ENCODE results near the gene ARHGEF28. TPM values are rescaled to one million over a fixed set of nuclear protein-coding genes. Genes with fewer than 3 reads are reported as not detected.

The ARHGEF28 gene
- total and polyA plus RNA-seq, 2 donors (not counting 1 experiment from before 2014, with no cell fraction given), result 2.3 to 34.3 TPM

- no peak overlapping the region for H3K4me3 ChIP-seq (replicated peaks in 1 of 4; ENCODE audit: control extremely low read depth in 1 of 4, insufficient read depth in 1 of 4, low read depth in 3 of 4, low read length in 4 of 4)
- no peak overlapping the region for H2AFZ ChIP-seq (ENCODE audit: low read length)
- H3K36me3 ChIP-seq (ENCODE audit: control insufficient read depth, insufficient read depth, low read length), result no peaks in the 10 kb centered on the region
- TF ChIP-seq, protein P1, sequence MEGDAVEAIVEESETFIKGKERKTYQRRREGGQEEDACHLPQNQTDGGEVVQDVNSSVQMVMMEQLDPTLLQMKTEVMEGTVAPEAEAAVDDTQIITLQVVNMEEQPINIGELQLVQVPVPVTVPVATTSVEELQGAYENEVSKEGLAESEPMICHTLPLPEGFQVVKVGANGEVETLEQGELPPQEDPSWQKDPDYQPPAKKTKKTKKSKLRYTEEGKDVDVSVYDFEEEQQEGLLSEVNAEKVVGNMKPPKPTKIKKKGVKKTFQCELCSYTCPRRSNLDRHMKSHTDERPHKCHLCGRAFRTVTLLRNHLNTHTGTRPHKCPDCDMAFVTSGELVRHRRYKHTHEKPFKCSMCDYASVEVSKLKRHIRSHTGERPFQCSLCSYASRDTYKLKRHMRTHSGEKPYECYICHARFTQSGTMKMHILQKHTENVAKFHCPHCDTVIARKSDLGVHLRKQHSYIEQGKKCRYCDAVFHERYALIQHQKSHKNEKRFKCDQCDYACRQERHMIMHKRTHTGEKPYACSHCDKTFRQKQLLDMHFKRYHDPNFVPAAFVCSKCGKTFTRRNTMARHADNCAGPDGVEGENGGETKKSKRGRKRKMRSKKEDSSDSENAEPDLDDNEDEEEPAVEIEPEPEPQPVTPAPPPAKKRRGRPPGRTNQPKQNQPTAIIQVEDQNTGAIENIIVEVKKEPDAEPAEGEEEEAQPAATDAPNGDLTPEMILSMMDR (conservative IDR thresholded peaks at IDR 0.05 in 1 of 2, IDR thresholded peaks at IDR 0.05 in 1 of 2; ENCODE audit: low read depth in 1 of 2, low read length in 2 of 2), result no peak
- no peak for TF ChIP-seq EZH2 (IDR thresholded peaks at IDR 0.05; ENCODE audit: low read length, missing control alignments)
- H3K27me3 ChIP-seq (ENCODE audit: control insufficient read depth, insufficient read depth, low read length), result no peaks in the 10 kb centered on the region
- no peaks in the 10 kb centered on the region for H3K9me3 ChIP-seq (ENCODE audit: control insufficient read depth, insufficient read depth, low read depth, low read length)
- H3K9ac ChIP-seq (ENCODE audit: insufficient read depth, low read length), result no peak overlapping the region
- H3K4me2 ChIP-seq (ENCODE audit: extremely low read depth, insufficient read depth, low read length), result no peak overlapping the region
- no peak overlapping the region for H3K27ac ChIP-seq (ENCODE audit: insufficient read depth, low read length)
- H3K4me1 ChIP-seq (ENCODE audit: control insufficient read depth, extremely low read depth, insufficient read depth, low read length), result peaks cover 8% of the 10 kb centered on the region
- no peaks in the 10 kb centered on the region for H4K20me1 ChIP-seq (ENCODE audit: control insufficient read depth, extremely low read depth, insufficient read depth, low read length)
- DNase-seq (ENCODE audit: low read depth in 2 of 2), result no peak
- H3K79me2 ChIP-seq (ENCODE audit: control insufficient read depth, insufficient read depth, low read length), result no peaks in the 10 kb centered on the region
These were observed 22.0 kb upstream of the ARHGEF28 start for GRCh38 chr5:73603998-73604397.

- Histone ChIP-seq H3K27me3 (ENCODE audit: control insufficient read depth, insufficient read depth, low read length) (no peaks in the 10 kb centered on the region), H3K79me2 (ENCODE audit: control insufficient read depth, insufficient read depth, low read length) (no peaks in the 10 kb centered on the region), H3K4me2 (ENCODE audit: extremely low read depth, insufficient read depth, low read length) (no peak overlapping the region), H3K36me3 (ENCODE audit: control insufficient read depth, insufficient read depth, low read length) (no peaks in the 10 kb centered on the region), H3K27ac (ENCODE audit: insufficient read depth, low read length) (no peak overlapping the region), H4K20me1 (ENCODE audit: control insufficient read depth, extremely low read depth, insufficient read depth, low read length) (no peaks in the 10 kb centered on the region), H3K9ac (ENCODE audit: insufficient read depth, low read length) (no peak overlapping the region), H3K4me1 (ENCODE audit: control insufficient read depth, extremely low read depth, insufficient read depth, low read length) (peaks cover 8% of the 10 kb centered on the region), H3K9me3 (ENCODE audit: control insufficient read depth, insufficient read depth, low read depth, low read length) (no peaks in the 10 kb centered on the region), H2AFZ (ENCODE audit: low read length) (no peak overlapping the region), H3K4me3 (replicated peaks in 1 of 4; ENCODE audit: control extremely low read depth in 1 of 4, insufficient read depth in 1 of 4, low read depth in 3 of 4, low read length in 4 of 4) (no peak overlapping the region)
- peak in 1 of 2 donors; percentile 54 for DNase-seq (ENCODE audit: low read depth in 2 of 2)
- TF ChIP-seq, protein P1 (conservative IDR thresholded peaks at IDR 0.05 in 1 of 2, IDR thresholded peaks at IDR 0.05 in 1 of 2; ENCODE audit: low read depth in 1 of 2, low read length in 2 of 2), result no peak
- no peak for TF ChIP-seq EZH2 (IDR thresholded peaks at IDR 0.05; ENCODE audit: low read length, missing control alignments)
These were observed 20.5 kb upstream of the ARHGEF28 start for GRCh38 chr5:73605223-73606087.

GRCh38 chr5:73606206-73606753, 19.7 kb upstream of the ARHGEF28 start:
- DNase-seq (ENCODE audit: low read depth in 2 of 2), result peak in 1 of 2 donors; percentile 35
- Histone ChIP-seq H3K4me3 (replicated peaks in 1 of 4; ENCODE audit: control extremely low read depth in 1 of 4, insufficient read depth in 1 of 4, low read depth in 3 of 4, low read length in 4 of 4) (no peak overlapping the region), H3K9me3 (ENCODE audit: control insufficient read depth, insufficient read depth, low read depth, low read length) (no peaks in the 10 kb centered on the region), H3K79me2 (ENCODE audit: control insufficient read depth, insufficient read depth, low read length) (no peaks in the 10 kb centered on the region), H3K4me1 (ENCODE audit: control insufficient read depth, extremely low read depth, insufficient read depth, low read length) (peaks cover 8% of the 10 kb centered on the region), H3K9ac (ENCODE audit: insufficient read depth, low read length) (no peak overlapping the region), H2AFZ (ENCODE audit: low read length) (no peak overlapping the region), H3K36me3 (ENCODE audit: control insufficient read depth, insufficient read depth, low read length) (no peaks in the 10 kb centered on the region), H3K27me3 (ENCODE audit: control insufficient read depth, insufficient read depth, low read length) (no peaks in the 10 kb centered on the region), H4K20me1 (ENCODE audit: control insufficient read depth, extremely low read depth, insufficient read depth, low read length) (no peaks in the 10 kb centered on the region), H3K27ac (ENCODE audit: insufficient read depth, low read length) (no peak overlapping the region), H3K4me2 (ENCODE audit: extremely low read depth, insufficient read depth, low read length) (no peak overlapping the region)
- no peak for TF ChIP-seq EZH2 (IDR thresholded peaks at IDR 0.05; ENCODE audit: low read length, missing control alignments)
- TF ChIP-seq, protein P1 (conservative IDR thresholded peaks at IDR 0.05 in 1 of 2, IDR thresholded peaks at IDR 0.05 in 1 of 2; ENCODE audit: low read depth in 1 of 2, low read length in 2 of 2), result no peak

All from fibroblast of lung (primary cell).